Rectal smooth muscle tissue (tissue), 1 donor: ENCODE results near the gene EGFR.

Experiments used
- H3K27ac ChIP-seq: one replicate; pipeline ENCODE4 v1.7.0; 2013; ENCODE audit warnings: low read depth, low read length, inconsistent platforms
- H3K27me3 ChIP-seq: one replicate; pipeline ENCODE4 v1.7.0; 2013; ENCODE audit warnings: low read length; ENCODE audit not compliant: control insufficient read depth, insufficient read depth
- H3K36me3 ChIP-seq: one replicate; pipeline ENCODE4 v1.7.0; 2013; ENCODE audit warnings: low read length; ENCODE audit not compliant: control insufficient read depth, insufficient read depth
- H3K4me1 ChIP-seq: one replicate; pipeline ENCODE4 v1.7.0; 2013; ENCODE audit warnings: low read length; ENCODE audit not compliant: control insufficient read depth, insufficient read depth
- H3K4me3 ChIP-seq: one replicate; pipeline ENCODE4 v1.7.0; 2013; ENCODE audit warnings: low read length
- H3K9ac ChIP-seq: one replicate; pipeline ENCODE4 v1.7.0; 2013; ENCODE audit warnings: low read length

EGFR gene

DNA sequence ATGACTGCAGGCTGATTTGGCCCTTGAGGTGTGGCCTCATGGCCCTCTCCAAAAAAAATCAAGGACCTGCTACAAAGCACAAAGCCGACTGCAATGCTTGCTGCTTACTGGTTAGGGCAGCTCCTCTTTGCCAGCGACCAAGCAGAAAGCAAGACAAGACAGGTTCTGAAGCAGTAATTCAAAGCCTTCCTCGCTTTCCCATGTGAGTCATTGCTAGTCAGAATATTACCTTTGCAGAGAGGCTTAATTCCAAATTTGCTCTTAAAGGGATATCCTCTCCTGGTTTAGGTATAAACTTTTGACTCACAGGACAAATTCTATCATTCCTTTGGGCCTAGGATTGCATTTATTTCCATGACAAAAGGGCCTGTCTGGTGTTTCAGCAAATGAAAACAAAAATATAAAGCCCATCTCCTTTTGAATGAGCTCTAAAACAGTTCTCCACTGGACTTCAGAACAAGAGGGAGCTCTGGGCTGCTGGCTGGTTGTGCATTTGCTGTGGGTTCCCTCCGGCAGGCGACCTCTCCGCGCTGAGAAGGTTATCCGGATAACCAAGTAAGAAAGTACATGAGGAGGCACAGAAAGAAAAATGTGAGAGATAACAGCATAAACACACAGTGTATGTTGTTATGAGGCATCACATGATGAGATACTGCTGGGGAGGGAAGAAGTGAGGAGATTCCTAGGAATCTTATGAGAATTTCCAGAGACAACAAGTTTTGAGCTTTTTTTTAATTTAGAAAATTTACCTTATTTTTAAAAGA lies 90.8 kb downstream of the EGFR start:
- no peak overlapping the region for H3K9ac ChIP-seq
- no peak overlapping the region for H3K4me3 ChIP-seq
- H3K4me1 ChIP-seq: peaks cover 12% of the 10 kb centered on the region
- no peaks in the 10 kb centered on the region for H3K36me3 ChIP-seq
- H3K27ac ChIP-seq: peak overlapping the region; percentile 3
- no peaks in the 10 kb centered on the region for H3K27me3 ChIP-seq

DNA sequence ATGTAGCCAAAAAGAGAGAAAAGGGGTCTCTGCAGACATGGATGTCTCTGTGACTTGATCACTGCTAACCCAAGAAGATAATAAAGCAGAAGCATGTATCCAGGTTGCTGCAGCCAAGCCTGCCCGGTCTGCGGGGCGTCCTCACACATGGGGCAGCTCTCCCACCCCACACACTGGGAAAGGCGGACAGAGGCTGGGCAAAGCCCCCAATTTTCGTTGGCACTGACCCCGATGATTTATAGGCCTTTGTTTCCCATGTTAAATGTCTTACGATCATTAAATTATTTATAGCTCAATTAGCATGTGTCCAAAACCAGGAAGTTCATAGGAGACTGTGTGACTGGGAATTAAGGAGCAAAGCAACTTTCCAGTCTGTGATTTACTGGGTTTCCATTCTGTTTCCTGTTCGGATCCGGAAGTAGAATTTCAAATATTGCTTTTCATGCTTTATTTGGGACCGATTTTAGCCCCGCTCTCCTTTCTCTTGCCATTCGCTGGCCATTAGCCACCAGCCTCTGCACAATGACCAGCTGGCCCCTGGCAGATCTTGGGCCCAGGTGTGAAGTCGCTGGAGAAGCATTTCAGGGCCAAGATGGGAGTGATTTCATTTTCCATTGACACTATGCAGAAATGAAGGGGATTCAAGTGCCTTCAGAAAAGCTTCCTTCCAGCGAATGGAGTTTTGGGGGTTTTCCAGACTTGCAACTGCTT lies 91.6 kb downstream of the EGFR start:
- Histone ChIP-seq H3K27ac (no peak overlapping the region), H3K36me3 (no peaks in the 10 kb centered on the region), H3K4me1 (peaks cover 11% of the 10 kb centered on the region), H3K4me3 (no peak overlapping the region), H3K27me3 (no peaks in the 10 kb centered on the region), H3K9ac (no peak overlapping the region)

DNA sequence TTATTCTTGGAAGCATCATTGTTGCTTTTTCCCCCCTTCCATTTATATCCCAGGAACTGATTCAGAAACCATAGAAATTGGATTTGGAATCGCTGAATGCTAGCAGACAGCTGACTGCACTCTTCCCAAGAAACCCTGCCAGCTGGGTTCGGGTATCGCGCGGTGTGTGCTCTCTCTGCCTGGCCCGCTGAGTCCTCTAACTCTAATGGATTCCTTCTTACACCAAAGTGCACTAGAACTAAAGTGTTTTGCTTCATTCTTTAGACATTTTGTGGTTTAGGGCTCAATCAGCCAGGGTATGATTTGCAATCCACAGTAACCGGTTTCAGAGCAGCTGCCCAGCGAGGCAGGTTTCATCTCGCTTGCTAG lies 92.2 kb downstream of the EGFR start:
- H3K4me3 ChIP-seq: no peak overlapping the region
- peaks cover 11% of the 10 kb centered on the region for H3K4me1 ChIP-seq
- no peak overlapping the region for H3K9ac ChIP-seq
- H3K36me3 ChIP-seq: no peaks in the 10 kb centered on the region
- H3K27ac ChIP-seq: no peak overlapping the region
- H3K27me3 ChIP-seq: no peaks in the 10 kb centered on the region

DNA sequence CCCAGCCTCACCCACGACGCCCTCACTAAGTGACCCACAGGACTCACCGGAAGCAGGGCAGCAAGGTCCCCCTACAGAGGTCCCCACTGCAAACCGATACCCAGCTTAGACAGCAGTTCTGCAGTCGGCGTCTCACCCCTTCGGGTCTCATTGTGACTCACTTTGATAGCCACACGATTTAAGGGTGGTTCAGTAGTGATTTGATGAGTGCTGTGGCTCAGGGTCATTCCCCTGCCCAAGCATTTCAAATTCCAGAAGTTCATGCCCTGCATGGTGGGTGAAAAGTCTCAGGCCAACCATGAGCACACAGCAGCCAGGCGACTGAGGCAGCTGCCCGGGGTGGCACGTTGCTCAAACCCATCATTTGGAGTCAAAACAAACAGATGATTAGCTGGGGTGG lies 93.2 kb downstream of the EGFR start:
- H3K4me3 ChIP-seq: no peak overlapping the region
- no peak overlapping the region for H3K27ac ChIP-seq
- H3K36me3 ChIP-seq: no peaks in the 10 kb centered on the region
- no peaks in the 10 kb centered on the region for H3K27me3 ChIP-seq
- no peak overlapping the region for H3K9ac ChIP-seq
- H3K4me1 ChIP-seq: peaks cover 11% of the 10 kb centered on the region

DNA sequence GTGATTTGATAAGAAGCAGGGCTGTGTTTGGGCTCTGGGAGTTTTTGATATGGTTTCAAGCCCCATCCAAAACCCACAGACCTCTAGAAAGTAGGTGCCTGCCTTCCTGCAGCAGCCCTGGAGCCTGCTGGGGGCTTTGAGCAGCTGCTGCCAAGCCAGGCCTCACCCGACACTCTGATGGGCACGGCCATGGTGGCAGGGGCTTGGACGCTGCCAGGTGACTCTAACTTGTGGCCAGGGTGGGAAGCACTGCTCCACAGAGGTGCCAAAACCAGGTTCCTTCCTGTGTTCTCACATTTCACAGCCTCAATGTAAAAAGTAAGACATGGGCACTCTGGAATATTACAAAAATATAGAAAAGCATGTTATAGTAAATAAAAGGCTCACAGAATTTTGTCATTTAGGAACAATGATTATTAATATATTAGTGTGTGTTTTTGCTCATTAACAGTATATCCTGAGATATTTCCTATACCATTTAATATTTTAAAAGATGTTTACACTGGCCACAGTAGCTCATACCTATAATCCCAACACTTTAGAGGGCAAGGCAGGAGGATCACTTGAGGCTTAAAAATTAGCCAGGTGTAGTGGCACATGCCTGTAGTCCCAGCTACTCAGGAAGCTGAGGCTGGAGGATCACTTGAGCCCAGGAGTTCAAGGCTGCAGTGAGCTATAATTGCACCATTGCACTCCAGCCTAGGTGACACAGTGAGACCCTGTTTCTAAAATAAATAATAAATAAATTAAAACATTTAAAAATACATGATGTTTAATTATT lies 95.1 kb downstream of the EGFR start:
- no peak overlapping the region for H3K4me3 ChIP-seq
- H3K36me3 ChIP-seq: no peaks in the 10 kb centered on the region
- peaks cover 8% of the 10 kb centered on the region for H3K4me1 ChIP-seq
- H3K9ac ChIP-seq: no peak overlapping the region
- no peaks in the 10 kb centered on the region for H3K27me3 ChIP-seq
- no peak overlapping the region for H3K27ac ChIP-seq

DNA sequence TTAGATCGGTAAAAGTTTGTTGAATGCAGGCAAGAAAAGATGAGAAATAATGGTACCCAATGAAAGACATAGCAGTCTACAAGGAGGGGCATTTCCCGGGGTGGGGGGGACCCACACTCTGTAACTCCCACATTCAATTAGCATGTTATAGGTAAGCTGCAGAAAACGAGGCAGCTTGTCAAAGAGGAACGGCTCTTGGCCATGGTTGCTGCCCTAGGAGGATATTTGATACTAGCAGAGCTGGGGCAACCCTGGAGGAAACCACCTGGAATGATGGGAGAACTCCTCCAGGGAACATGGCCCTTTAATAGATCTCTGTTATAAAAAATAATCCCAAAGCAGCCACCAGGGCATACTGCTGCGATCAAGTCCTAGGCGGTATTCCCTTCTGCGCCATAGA lies 98.5 kb downstream of the EGFR start:
- no peak overlapping the region for H3K9ac ChIP-seq
- no peaks in the 10 kb centered on the region for H3K27me3 ChIP-seq
- H3K4me1 ChIP-seq: peaks cover 3% of the 10 kb centered on the region
- H3K27ac ChIP-seq: no peak overlapping the region
- H3K36me3 ChIP-seq: no peaks in the 10 kb centered on the region
- no peak overlapping the region for H3K4me3 ChIP-seq

DNA sequence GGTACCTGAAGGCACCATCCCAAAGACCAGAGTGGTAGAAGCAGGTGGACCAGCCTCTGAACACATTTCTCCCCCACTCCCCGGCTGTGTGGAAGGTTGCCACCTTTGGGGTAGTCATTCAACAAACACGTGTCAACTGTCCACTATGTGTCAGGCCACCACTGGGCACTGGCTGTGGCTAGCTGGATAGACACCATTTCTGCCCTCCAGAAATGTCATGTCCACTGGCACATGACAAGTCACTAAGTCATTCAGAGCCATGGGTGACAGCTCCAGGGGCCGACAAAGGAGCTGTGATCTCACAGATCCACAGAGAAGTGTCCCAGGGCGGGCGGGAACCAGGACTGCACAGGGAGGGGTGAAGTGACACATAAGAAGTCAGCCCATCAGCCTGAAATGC lies 99.6 kb downstream of the EGFR start:
- H3K36me3 ChIP-seq: no peaks in the 10 kb centered on the region
- no peaks in the 10 kb centered on the region for H3K27me3 ChIP-seq
- no peak overlapping the region for H3K9ac ChIP-seq
- H3K4me1 ChIP-seq: peaks cover 3% of the 10 kb centered on the region
- no peak overlapping the region for H3K27ac ChIP-seq
- no peak overlapping the region for H3K4me3 ChIP-seq

DNA sequence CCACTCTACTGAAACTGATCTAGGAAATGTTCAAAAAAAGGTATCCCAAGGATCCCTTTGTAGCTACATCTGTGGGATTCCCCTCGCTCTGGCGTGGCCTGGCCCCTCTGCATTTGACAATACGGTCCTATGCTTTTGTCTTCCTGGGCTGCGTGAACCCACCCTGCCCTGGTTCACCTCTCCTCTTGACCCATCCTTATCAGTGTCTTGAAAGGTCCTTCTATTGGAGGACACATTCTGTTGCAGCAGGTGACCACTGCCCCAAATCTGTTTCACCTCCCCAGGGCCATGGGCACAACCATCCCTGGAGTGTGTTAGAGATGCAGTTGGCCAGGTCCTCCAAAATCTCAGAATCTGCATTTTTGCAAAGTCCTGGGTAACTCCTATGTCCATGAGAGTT lies 100.8 kb downstream of the EGFR start:
- H3K4me3 ChIP-seq: no peak overlapping the region
- H3K27ac ChIP-seq: no peak overlapping the region
- H3K36me3 ChIP-seq: no peaks in the 10 kb centered on the region
- H3K9ac ChIP-seq: no peak overlapping the region
- H3K4me1 ChIP-seq: peaks cover 3% of the 10 kb centered on the region
- H3K27me3 ChIP-seq: no peaks in the 10 kb centered on the region

DNA sequence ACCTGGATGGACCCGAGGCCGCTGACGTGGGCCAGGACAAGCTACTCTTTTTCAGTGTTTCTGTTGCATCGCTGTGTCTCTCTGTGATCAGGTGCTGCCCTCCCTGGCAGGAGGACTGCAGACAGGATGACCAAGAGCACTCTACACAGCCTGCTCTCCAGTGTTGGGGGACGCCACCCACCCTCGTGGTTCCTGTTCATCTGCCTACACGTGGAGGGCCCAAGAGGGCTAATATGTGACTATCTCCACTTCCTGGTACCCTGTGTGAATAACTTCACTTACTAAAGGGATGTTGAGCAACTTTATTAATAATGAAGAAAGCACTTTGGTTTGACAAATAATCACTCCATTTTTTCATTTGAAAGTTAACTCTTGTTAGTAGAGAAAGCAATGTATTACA lies 101.3 kb downstream of the EGFR start:
- H3K9ac ChIP-seq: no peak overlapping the region
- peaks cover 3% of the 10 kb centered on the region for H3K4me1 ChIP-seq
- H3K27ac ChIP-seq: no peak overlapping the region
- no peaks in the 10 kb centered on the region for H3K27me3 ChIP-seq
- H3K4me3 ChIP-seq: no peak overlapping the region
- H3K36me3 ChIP-seq: no peaks in the 10 kb centered on the region

DNA sequence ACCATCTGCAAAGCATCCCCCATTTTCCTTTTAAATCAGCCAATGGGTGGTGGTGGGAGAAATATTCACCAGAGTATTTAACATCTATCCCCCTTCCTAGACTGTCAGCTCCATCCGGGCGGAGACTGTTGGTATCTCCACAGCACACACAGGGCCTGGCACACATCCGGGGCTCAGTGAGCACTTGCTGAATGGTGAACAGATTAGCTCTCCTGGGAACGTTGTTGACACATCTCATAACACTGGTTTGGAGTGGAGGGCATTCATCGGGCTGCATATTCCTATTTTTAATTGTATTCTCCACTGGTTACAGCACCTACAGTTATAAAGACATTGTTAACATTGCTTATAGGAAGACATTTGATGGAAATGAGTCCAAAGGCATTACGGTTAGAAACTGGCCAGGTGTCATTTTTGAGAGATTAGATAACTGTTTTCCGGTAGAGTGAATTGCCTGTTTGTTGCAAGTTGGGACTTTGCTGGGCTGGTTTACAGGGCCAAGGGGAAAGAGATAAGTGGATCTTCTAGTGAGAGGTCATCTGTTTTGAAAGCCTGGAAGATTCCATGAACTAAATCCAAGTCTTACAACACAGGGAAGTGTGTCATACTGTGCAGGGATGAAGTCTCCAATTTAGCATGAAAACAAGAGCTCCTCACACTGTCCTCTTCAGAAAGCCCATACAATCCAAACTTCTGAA lies 101.8 kb downstream of the EGFR start:
- no peaks in the 10 kb centered on the region for H3K36me3 ChIP-seq
- peak overlapping the region; percentile 13 for H3K27ac ChIP-seq
- H3K27me3 ChIP-seq: no peaks in the 10 kb centered on the region
- peaks cover 3% of the 10 kb centered on the region for H3K4me1 ChIP-seq
- no peak overlapping the region for H3K4me3 ChIP-seq
- no peak overlapping the region for H3K9ac ChIP-seq

DNA sequence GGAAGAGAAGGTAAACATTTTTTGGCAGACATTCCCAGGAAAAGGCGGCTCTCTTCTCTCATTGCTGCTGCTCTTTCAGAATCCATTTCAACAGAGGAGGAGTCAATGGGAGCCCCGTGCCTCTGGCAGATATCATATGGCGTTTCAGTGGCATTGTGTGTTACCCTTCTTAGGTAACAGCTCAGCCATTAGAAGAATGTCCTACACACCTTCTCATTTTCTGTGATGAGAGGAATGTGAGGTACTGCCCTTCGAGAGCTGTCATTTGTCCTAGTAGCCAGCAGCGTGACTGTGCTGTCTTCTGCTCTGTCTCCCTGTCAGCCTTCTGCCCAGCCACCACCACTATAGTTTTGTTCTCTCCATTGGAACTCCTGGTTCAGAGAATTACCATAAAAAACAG lies 102.4 kb downstream of the EGFR start:
- H3K27ac ChIP-seq: peak overlapping the region; percentile 13
- H3K9ac ChIP-seq: no peak overlapping the region
- no peaks in the 10 kb centered on the region for H3K27me3 ChIP-seq
- peaks cover 3% of the 10 kb centered on the region for H3K4me1 ChIP-seq
- no peak overlapping the region for H3K4me3 ChIP-seq
- no peaks in the 10 kb centered on the region for H3K36me3 ChIP-seq

DNA sequence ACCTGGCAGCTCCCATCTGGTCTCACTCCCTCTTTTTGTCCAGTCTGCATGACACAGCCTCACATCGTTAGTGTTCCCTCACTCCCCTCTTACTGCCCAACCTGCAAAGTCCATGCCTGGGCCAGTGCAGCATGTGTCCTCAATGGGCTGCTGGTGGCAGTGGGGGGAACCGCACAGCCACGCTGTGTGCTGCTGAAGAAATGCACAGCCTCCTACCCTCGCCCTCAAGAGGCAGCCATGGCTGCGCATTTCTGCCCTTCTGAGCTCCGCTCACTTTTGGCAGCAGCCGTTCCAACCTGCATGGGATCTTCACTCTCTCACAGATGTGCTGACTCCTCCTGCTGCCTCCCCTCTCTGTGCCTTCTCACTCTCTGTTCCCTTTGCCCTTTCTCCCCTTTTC lies 103.4 kb downstream of the EGFR start:
- Histone ChIP-seq H3K27ac (no peak overlapping the region), H3K36me3 (no peaks in the 10 kb centered on the region), H3K9ac (no peak overlapping the region), H3K4me1 (peaks cover 6% of the 10 kb centered on the region), H3K27me3 (no peaks in the 10 kb centered on the region), H3K4me3 (no peak overlapping the region)
